ENCODE measurements around the gene BPIFB2. TPM values are rescaled to one million over a fixed set of nuclear protein-coding genes. Genes with fewer than 3 reads are reported as not detected.

Gene BPIFB2
- polyA plus RNA-seq, 3 donors, result not detected

DNA sequence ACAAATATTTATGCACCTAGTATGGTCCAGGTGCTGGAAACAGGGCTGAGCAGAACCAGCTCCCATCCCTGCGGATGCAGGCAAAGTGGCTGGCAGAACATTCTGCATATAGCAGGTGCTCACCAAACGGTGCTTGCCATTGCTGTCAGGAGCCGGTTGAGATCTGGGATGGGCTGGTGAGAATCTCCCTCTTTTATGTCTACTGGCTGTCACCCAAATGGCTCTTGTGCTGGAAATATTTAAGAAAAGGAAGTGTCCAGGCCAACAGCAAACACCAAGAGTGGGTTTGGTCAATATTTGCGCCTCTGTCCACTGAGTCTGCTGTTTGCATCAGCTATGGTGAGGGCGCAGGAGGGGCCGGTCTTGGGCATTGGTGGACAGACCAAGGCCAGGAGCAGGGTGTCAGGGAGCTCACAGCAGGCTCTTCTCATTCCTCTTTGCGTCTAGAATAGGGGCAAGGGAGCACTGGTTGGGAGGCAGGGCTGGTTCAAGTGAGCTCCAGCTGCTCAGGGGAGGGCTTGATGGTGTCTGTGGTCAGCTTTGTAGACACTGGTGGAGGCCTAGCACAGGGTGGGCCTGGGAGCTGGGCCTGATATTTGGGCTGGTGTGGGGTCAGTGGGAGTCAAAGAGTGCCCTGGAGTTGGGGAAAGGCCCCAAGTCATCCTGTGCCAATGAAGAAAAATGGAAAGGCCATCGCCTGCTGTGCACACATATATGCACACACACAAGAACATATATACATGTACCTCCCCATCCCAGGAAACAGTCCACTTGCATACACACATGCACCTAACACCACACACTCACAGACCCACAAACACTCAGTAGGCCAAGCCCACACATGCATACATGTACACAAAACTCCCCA, 1.4 kb upstream of the BPIFB2 start:
- TF ChIP-seq, protein P1, sequence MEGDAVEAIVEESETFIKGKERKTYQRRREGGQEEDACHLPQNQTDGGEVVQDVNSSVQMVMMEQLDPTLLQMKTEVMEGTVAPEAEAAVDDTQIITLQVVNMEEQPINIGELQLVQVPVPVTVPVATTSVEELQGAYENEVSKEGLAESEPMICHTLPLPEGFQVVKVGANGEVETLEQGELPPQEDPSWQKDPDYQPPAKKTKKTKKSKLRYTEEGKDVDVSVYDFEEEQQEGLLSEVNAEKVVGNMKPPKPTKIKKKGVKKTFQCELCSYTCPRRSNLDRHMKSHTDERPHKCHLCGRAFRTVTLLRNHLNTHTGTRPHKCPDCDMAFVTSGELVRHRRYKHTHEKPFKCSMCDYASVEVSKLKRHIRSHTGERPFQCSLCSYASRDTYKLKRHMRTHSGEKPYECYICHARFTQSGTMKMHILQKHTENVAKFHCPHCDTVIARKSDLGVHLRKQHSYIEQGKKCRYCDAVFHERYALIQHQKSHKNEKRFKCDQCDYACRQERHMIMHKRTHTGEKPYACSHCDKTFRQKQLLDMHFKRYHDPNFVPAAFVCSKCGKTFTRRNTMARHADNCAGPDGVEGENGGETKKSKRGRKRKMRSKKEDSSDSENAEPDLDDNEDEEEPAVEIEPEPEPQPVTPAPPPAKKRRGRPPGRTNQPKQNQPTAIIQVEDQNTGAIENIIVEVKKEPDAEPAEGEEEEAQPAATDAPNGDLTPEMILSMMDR (IDR thresholded peaks at IDR 0.05), result no peak
- peaks cover 0 to 4% (median 3%) of the 10 kb centered on the region in 3 donors for H3K27me3 Mint-ChIP-seq (ENCODE audit: low read depth in 3 of 3)
- intact Hi-C loops (cut with micrococcal nuclease), result no loop called here
- no peaks in the 10 kb centered on the region for H3K36me3 Mint-ChIP-seq
- no peak overlapping the region for H3K4me2 ChIP-seq (replicated peaks; ENCODE audit: extremely low read depth, low read length, poor library complexity, severe bottlenecking)
- H3K9me3 ChIP-seq (replicated peaks in 1 of 2; ENCODE audit: control insufficient read depth in 1 of 2, insufficient read depth in 1 of 2, low read length in 2 of 2), result no peaks in the 10 kb centered on the region
- H3K4me3 Mint-ChIP-seq, result no peak overlapping the region
- no peak overlapping the region for H2AFZ ChIP-seq (ENCODE audit: insufficient read depth, low read depth, low read length, poor library complexity, severe bottlenecking)
- no peaks in the 10 kb centered on the region for H3K79me2 ChIP-seq (ENCODE audit: insufficient read depth, low read length)
- DNase-seq, result no peak
- no peak overlapping the region for H3K9ac ChIP-seq (ENCODE audit: insufficient read depth, low read length, poor library complexity, severe bottlenecking)
- H3K27ac ChIP-seq (ENCODE audit: low read depth in 1 of 2, low read length in 2 of 2), result no peak overlapping the region
- no peaks in the 10 kb centered on the region for H3K36me3 ChIP-seq (replicated peaks in 1 of 2; ENCODE audit: control insufficient read depth in 1 of 2, insufficient read depth in 2 of 2, low read length in 2 of 2)
- peaks cover 0 to 7% (median 3%) of the 10 kb centered on the region in 7 donors for H3K9me3 Mint-ChIP-seq
- 94% methylated on average over 6 of the region's 8 CpGs for WGBS (ENCODE audit: insufficient coverage)
- no peaks in the 10 kb centered on the region for H4K20me1 ChIP-seq (ENCODE audit: insufficient read depth, low read length)
- H3K4me1 Mint-ChIP-seq, result no peaks in the 10 kb centered on the region
- no peaks in the 10 kb centered on the region for H3K27me3 ChIP-seq (ENCODE audit: control insufficient read depth in 2 of 2, insufficient read depth in 2 of 2, low read length in 2 of 2)
- H3K4me3 ChIP-seq (replicated peaks in 1 of 3; ENCODE audit: low read depth in 2 of 3, low read length in 3 of 3), result no peak overlapping the region
- H3K27ac Mint-ChIP-seq, result no peak overlapping the region
- H3K4me1 ChIP-seq (ENCODE audit: control insufficient read depth in 1 of 2, insufficient read depth in 2 of 2, low read length in 2 of 2), result no peaks in the 10 kb centered on the region

DNA sequence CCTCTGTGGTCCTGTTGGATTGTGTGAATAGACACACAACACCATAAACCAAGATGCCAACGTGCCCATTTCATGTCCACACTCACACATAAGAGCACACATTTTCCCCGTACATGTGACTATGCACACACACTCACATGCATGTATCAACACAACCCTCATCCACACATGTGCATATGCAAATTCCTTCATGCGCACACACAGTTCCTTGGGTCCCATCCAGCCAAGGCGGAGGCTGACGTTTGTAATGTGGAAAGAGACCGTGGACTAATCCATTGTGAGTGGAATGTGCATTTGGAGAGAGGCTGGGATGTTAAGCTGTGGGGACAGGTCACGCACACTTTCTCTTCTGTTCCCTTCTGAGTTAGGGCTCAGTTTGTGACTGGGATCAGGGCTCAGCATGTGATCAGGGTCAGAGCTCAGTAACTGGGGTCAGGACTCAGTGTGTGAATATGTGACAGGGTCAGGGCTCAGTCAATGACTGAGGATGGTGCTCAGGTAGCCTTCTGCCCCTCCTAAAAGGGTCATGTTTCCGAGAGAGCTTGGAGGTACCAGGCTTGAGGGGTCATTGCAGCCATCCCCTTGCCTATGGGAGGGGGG, 628 bp upstream of the BPIFB2 start:
- H3K9me3 Mint-ChIP-seq, result peaks cover 0 to 7% (median 3%) of the 10 kb centered on the region in 7 donors
- intact Hi-C loops (cut with micrococcal nuclease), result no loop called here
- no peak overlapping the region for H3K4me2 ChIP-seq (replicated peaks; ENCODE audit: extremely low read depth, low read length, poor library complexity, severe bottlenecking)

More for the DNA sequence above, 628 bp upstream of the BPIFB2 start:
- Histone ChIP-seq H3K4me3 (replicated peaks in 1 of 3; ENCODE audit: low read depth in 2 of 3, low read length in 3 of 3) (no peak overlapping the region), H3K27me3 (ENCODE audit: control insufficient read depth in 2 of 2, insufficient read depth in 2 of 2, low read length in 2 of 2) (no peaks in the 10 kb centered on the region), H2AFZ (ENCODE audit: insufficient read depth, low read depth, low read length, poor library complexity, severe bottlenecking) (no peak overlapping the region), H3K79me2 (ENCODE audit: insufficient read depth, low read length) (no peaks in the 10 kb centered on the region), H3K27ac (ENCODE audit: low read depth in 1 of 2, low read length in 2 of 2) (no peak overlapping the region), H3K4me1 (ENCODE audit: control insufficient read depth in 1 of 2, insufficient read depth in 2 of 2, low read length in 2 of 2) (no peaks in the 10 kb centered on the region), H3K36me3 (replicated peaks in 1 of 2; ENCODE audit: control insufficient read depth in 1 of 2, insufficient read depth in 2 of 2, low read length in 2 of 2) (no peaks in the 10 kb centered on the region), H3K9ac (ENCODE audit: insufficient read depth, low read length, poor library complexity, severe bottlenecking) (no peak overlapping the region), H3K9me3 (replicated peaks in 1 of 2; ENCODE audit: control insufficient read depth in 1 of 2, insufficient read depth in 1 of 2, low read length in 2 of 2) (no peaks in the 10 kb centered on the region), H4K20me1 (ENCODE audit: insufficient read depth, low read length) (no peaks in the 10 kb centered on the region)
- Mint-ChIP-seq H3K27ac (no peak overlapping the region), H3K4me3 (no peak overlapping the region), H3K36me3 (no peaks in the 10 kb centered on the region), H3K27me3 (ENCODE audit: low read depth in 3 of 3) (peaks cover 0 to 4% (median 3%) of the 10 kb centered on the region in 3 donors), H3K4me1 (no peaks in the 10 kb centered on the region)
- TF ChIP-seq, protein P1 (IDR thresholded peaks at IDR 0.05), result no peak
- 92% methylated on average over 7 of the region's 8 CpGs for WGBS (ENCODE audit: insufficient coverage)
- no peak for DNase-seq

Measured in CD14-positive monocyte (primary cell).